Cardiac muscle cell (in vitro differentiated cells and primary cell): Measurements from ENCODE around the gene FCRLA. TPM values are rescaled to one million over a fixed set of nuclear protein-coding genes. Genes with fewer than 3 reads are reported as not detected.
A peak's percentile ranks its signal among the peaks of the same experiment; 100 is the strongest.
"Not testable (repeated sequence)": the region's sequence is repeated elsewhere in the genome, so short reads cannot be mapped to it uniquely, and the experiment has no call there.

Experiments
- DNase-seq, 2 donors: peaks; one replicate each; pipeline versions ENCODE4 v3.0.0 to v3.0.0-alpha.2; 2010 to 2017; ENCODE audit warnings: low read depth in 1 of 2, low spot score in 1 of 2
- H3K27ac ChIP-seq: fragments of 200-600 bp; sonication (generic); 2 replicates; pipeline ENCODE4 v1.5.1; 2016
- H3K27me3 ChIP-seq: fragments of 200-600 bp; sonication (generic); 2 replicates; pipeline ENCODE4 v1.6.0; 2016; ENCODE audit warnings: control low read depth
- H3K36me3 ChIP-seq: fragments of 200-600 bp; sonication (generic); 2 replicates; pipeline ENCODE4 v1.5.1; 2016; ENCODE audit warnings: control low read depth
- H3K4me1 ChIP-seq: fragments of 200-600 bp; sonication (generic); 2 replicates; pipeline ENCODE4 v1.8.1; 2017; ENCODE audit warnings: low read depth, mild to moderate bottlenecking, mixed run types
- H3K4me3 ChIP-seq: fragments of 200-600 bp; sonication (generic); 2 replicates; pipeline ENCODE4 v1.5.1; 2016; ENCODE audit warnings: mild to moderate bottlenecking
- H3K9me3 ChIP-seq: fragments of 200-600 bp; sonication (generic); 2 replicates; pipeline ENCODE4 v1.5.1; 2017; ENCODE audit warnings: low read depth, mild to moderate bottlenecking, control low read depth
- CTCF ChIP-seq: IDR thresholded peaks from 2 replicates; pipeline ENCODE4 v1.5.1; 2012; ENCODE audit warnings: low read depth, mild to moderate bottlenecking, low read length
- polyA plus RNA-seq: library from polyadenylated mRNA; unstranded; fragments of >200 nt; fragmentation: Nextera tagmentation; extraction: Ambion mirVana; gene quantifications from 2 replicates; pipeline ENCODE4 v1.2.1, GENCODE V29; 2016
- total RNA-seq: library from RNA; depleted of rRNA; stranded (reverse); fragments of >200 nt; gene quantifications from 2 replicates; pipeline ENCODE4 v1.2.3, GENCODE V29; 2016

Gene FCRLA
- total and polyA plus RNA-seq, 2 experiments from 2014 or later, result not detected

- H3K36me3 ChIP-seq, result no peaks in the 10 kb centered on the region
- H3K9me3 ChIP-seq, result no peaks in the 10 kb centered on the region
- H3K27ac ChIP-seq, result no peak within 1 kb of the TSS
- no peak for TF ChIP-seq CTCF
- no peak for DNase-seq
- H3K27me3 ChIP-seq, result peaks cover 67% of the 10 kb centered on the region
- no peaks in the 10 kb centered on the region for H3K4me1 ChIP-seq
- H3K4me3 ChIP-seq, result no peak within 1 kb of the TSS
Observed at GRCh38 chr1:161720956-161721737, 14.1 kb downstream of the FCRLA start, which contains the start of gene FCRLB. FCRLB (plus strand) TSS chr1:161721544; CDS start chr1:161722673, 1,129 bp downstream.

GRCh38 chr1:161721738-161722343, 14.8 kb downstream of the FCRLA start:
- peak in 1 of 2 donors; percentile 79 for DNase-seq
- H3K9me3 ChIP-seq, result no peaks in the 10 kb centered on the region
- H3K27ac ChIP-seq, result no peak overlapping the region
- H3K4me1 ChIP-seq, result no peaks in the 10 kb centered on the region
- H3K36me3 ChIP-seq, result no peaks in the 10 kb centered on the region
- TF ChIP-seq CTCF, result no peak
- H3K4me3 ChIP-seq, result no peak overlapping the region
- peaks cover 60% of the 10 kb centered on the region for H3K27me3 ChIP-seq

GRCh38 chr1:161722406-161722805, 15.4 kb downstream of the FCRLA start:
- peaks cover 54% of the 10 kb centered on the region for H3K27me3 ChIP-seq
- no peak overlapping the region for H3K4me3 ChIP-seq

GRCh38 chr1:161723459-161724141, 16.6 kb downstream of the FCRLA start:
- no peak for DNase-seq
- Histone ChIP-seq H3K27ac (no peak overlapping the region), H3K27me3 (peaks cover 51% of the 10 kb centered on the region), H3K4me3 (no peak overlapping the region), H3K4me1 (no peaks in the 10 kb centered on the region), H3K9me3 (no peaks in the 10 kb centered on the region), H3K36me3 (no peaks in the 10 kb centered on the region)
- TF ChIP-seq CTCF, result no peak

More at GRCh38 chr1:161722406-161722805, 15.4 kb downstream of the FCRLA start:
- DNase-seq, result no peak
- Histone ChIP-seq H3K9me3 (no peaks in the 10 kb centered on the region), H3K4me1 (no peaks in the 10 kb centered on the region), H3K36me3 (no peaks in the 10 kb centered on the region), H3K27ac (no peak overlapping the region)
- TF ChIP-seq CTCF, result no peak

GRCh38 chr1:161725258-161725907, 18.4 kb downstream of the FCRLA start:
- H3K27ac ChIP-seq, H3K4me1 ChIP-seq, DNase-seq, H3K36me3 ChIP-seq, H3K9me3 ChIP-seq: not testable (repeated sequence)
- H3K4me3 ChIP-seq, result peak overlapping the region; percentile 51
- H3K27me3 ChIP-seq, result peaks cover 44% of the 10 kb centered on the region
